HG03558 (cell line): ENCODE data around the gene ZNF521.

Source experiments
- ATAC-seq: cut with Tn5 transposase; IDR thresholded peaks from one replicate; pipeline ENCODE4 v1.9.1; 2021; ENCODE audit warnings: moderate number of reproducible peaks; ENCODE audit not compliant: unreplicated experiment; ENCODE audit errors: extremely low read depth

The ZNF521 gene

GRCh38 chr18:25175558-25176517 is 176.1 kb downstream of the ZNF521 start:
- ATAC-seq, result no peak

- ATAC-seq, result no peak
These were observed 177.6 kb downstream of the ZNF521 start for GRCh38 chr18:25174324-25174723.

- no peak for ATAC-seq
These were observed 180.6 kb downstream of the ZNF521 start for GRCh38 chr18:25171334-25171733.

- ATAC-seq, result no peak
These were observed 181.6 kb downstream of the ZNF521 start for GRCh38 chr18:25170402-25170801.

- ATAC-seq, result no peak
These were observed 182.3 kb downstream of the ZNF521 start for GRCh38 chr18:25169701-25170100.

GRCh38 chr18:25167612-25168410 is 184.2 kb downstream of the ZNF521 start:
- ATAC-seq, result no peak

- ATAC-seq, result no peak
These were observed 185.9 kb downstream of the ZNF521 start for GRCh38 chr18:25166113-25166512.

- peak; percentile 81 for ATAC-seq
These were observed 186.8 kb downstream of the ZNF521 start for GRCh38 chr18:25164848-25165811.

- ATAC-seq, result peak; percentile 13
These were observed 187.6 kb downstream of the ZNF521 start for GRCh38 chr18:25164211-25164847.

GRCh38 chr18:25153426-25153825 is 198.5 kb downstream of the ZNF521 start:
- no peak for ATAC-seq

GRCh38 chr18:25147877-25148488 is 204.0 kb downstream of the ZNF521 start:
- ATAC-seq, result no peak

GRCh38 chr18:25146512-25146910 is 205.5 kb downstream of the ZNF521 start:
- no peak for ATAC-seq

GRCh38 chr18:25145731-25146511 is 206.0 kb downstream of the ZNF521 start:
- ATAC-seq, result no peak

GRCh38 chr18:25144820-25145219 is 207.1 kb downstream of the ZNF521 start:
- no peak for ATAC-seq

GRCh38 chr18:25141886-25142285 is 210.1 kb downstream of the ZNF521 start:
- no peak for ATAC-seq

GRCh38 chr18:25141399-25141798 is 210.6 kb downstream of the ZNF521 start:
- ATAC-seq, result no peak

GRCh38 chr18:25140962-25141308 is 211.0 kb downstream of the ZNF521 start:
- ATAC-seq, result no peak

- no peak for ATAC-seq
These were observed 211.6 kb downstream of the ZNF521 start for GRCh38 chr18:25140124-25140961.
